SJCRH30 (cell line): ENCODE measurements around the gene HSD11B1L. TPM values are rescaled to one million over a fixed set of nuclear protein-coding genes. Genes with fewer than 3 reads are reported as not detected.
"Not testable (repeated sequence)": the region's sequence is repeated elsewhere in the genome, so short reads cannot be mapped to it uniquely, and the experiment has no call there.

Experiments used
- DNase-seq, 2 experiments: peaks; one replicate each; pipeline ENCODE4 v3.0.0-alpha.2; 2015 to 2020
- H3K27ac ChIP-seq: fragments of 250-450 bp; sonication (Bioruptor Pico); 2 replicates; pipeline ENCODE4 v1.5.1; 2020; ENCODE audit warnings: mild to moderate bottlenecking, moderate library complexity
- H3K27me3 ChIP-seq: fragments of 250-450 bp; sonication (Bioruptor Pico); 2 replicates; pipeline ENCODE4 v1.5.1; 2020; ENCODE audit warnings: mild to moderate bottlenecking, moderate library complexity
- H3K36me3 ChIP-seq: fragments of 250-450 bp; sonication (Bioruptor Pico); 2 replicates; pipeline ENCODE4 v1.5.1; 2020; ENCODE audit warnings: mild to moderate bottlenecking, moderate library complexity
- H3K4me1 ChIP-seq: fragments of 250-450 bp; sonication (Bioruptor Pico); 2 replicates; pipeline ENCODE4 v1.5.1; 2020; ENCODE audit warnings: mild to moderate bottlenecking, moderate library complexity
- H3K4me3 ChIP-seq: fragments of 250-450 bp; sonication (Bioruptor Pico); 2 replicates; pipeline ENCODE4 v1.5.1; 2020; ENCODE audit warnings: mild to moderate bottlenecking, moderate library complexity
- H3K9me3 ChIP-seq: fragments of 250-450 bp; sonication (Bioruptor Pico); replicated peaks from 2 replicates; pipeline ENCODE4 v1.5.1; 2020; ENCODE audit warnings: mild to moderate bottlenecking, moderate library complexity
- total RNA-seq: library from RNA; depleted of rRNA; stranded (reverse); fragments of >200 nt; shearing (Covaris generic); gene quantifications from 2 replicates; pipeline ENCODE4 v1.2.3, GENCODE V29; 2014

The HSD11B1L gene
- total RNA-seq, 1 experiment from 2014 or later = 1.3 TPM

GRCh38 chr19:5688262-5688881 is 7.5 kb downstream of the HSD11B1L start:
- H3K9me3 ChIP-seq, DNase-seq, H3K4me1 ChIP-seq, H3K27ac ChIP-seq, H3K4me3 ChIP-seq, H3K27me3 ChIP-seq: not testable (repeated sequence)
- peaks cover 30% of the 10 kb centered on the region for H3K36me3 ChIP-seq

GRCh38 chr19:5690125-5690954 is 9.5 kb downstream of the HSD11B1L start, which contains the start of gene RPL36:
Gene RPL36, plus strand, starts transcription at chr19:5690295. Its CDS starts 213 bp downstream, at chr19:5690508.
- peaks cover 15% of the 10 kb centered on the region for H3K4me1 ChIP-seq

GRCh38 chr19:5690955-5691821 is 10.4 kb downstream of the HSD11B1L start:
- Histone ChIP-seq H3K36me3 (peaks cover 53% of the 10 kb centered on the region), H3K9me3 (no peaks in the 10 kb centered on the region), H3K4me1 (peaks cover 18% of the 10 kb centered on the region), H3K27ac (peak overlapping the region; percentile 87; the same call in 1 of the 2 replicates), H3K4me3 (peak overlapping the region; percentile 95), H3K27me3 (no peaks in the 10 kb centered on the region)
- DNase-seq = no peak

More at GRCh38 chr19:5690125-5690954, 9.5 kb downstream of the HSD11B1L start, which contains the start of gene RPL36:
- Histone ChIP-seq H3K27ac (peak within 1 kb of the TSS; percentile 87), H3K4me3 (peak within 1 kb of the TSS; percentile 95), H3K36me3 (peaks cover 49% of the 10 kb centered on the region), H3K9me3 (no peaks in the 10 kb centered on the region), H3K27me3 (no peaks in the 10 kb centered on the region)
- DNase-seq = peak; percentile 96 to 97

GRCh38 chr19:5691822-5692722 is 11.2 kb downstream of the HSD11B1L start:
- H3K9me3 ChIP-seq = no peaks in the 10 kb centered on the region
- H3K4me3 ChIP-seq = peak overlapping the region; percentile 95
- H3K36me3 ChIP-seq = peaks cover 59% of the 10 kb centered on the region
- no peaks in the 10 kb centered on the region for H3K27me3 ChIP-seq
- DNase-seq = no peak
- peaks cover 18% of the 10 kb centered on the region for H3K4me1 ChIP-seq
- no peak overlapping the region for H3K27ac ChIP-seq

GRCh38 chr19:5692723-5693194 is 11.9 kb downstream of the HSD11B1L start:
- no peak for DNase-seq
- peaks cover 61% of the 10 kb centered on the region for H3K36me3 ChIP-seq

GRCh38 chr19:5693195-5694166 is 12.7 kb downstream of the HSD11B1L start:
- peaks cover 18% of the 10 kb centered on the region for H3K4me1 ChIP-seq
- no peaks in the 10 kb centered on the region for H3K27me3 ChIP-seq
- no peak overlapping the region for H3K4me3 ChIP-seq
- no peak overlapping the region for H3K27ac ChIP-seq
- H3K9me3 ChIP-seq = no peaks in the 10 kb centered on the region
- peaks cover 64% of the 10 kb centered on the region for H3K36me3 ChIP-seq
- DNase-seq = peak; percentile 67 to 71

More at GRCh38 chr19:5692723-5693194, 11.9 kb downstream of the HSD11B1L start:
- H3K27me3 ChIP-seq = no peaks in the 10 kb centered on the region
- H3K4me1 ChIP-seq = peaks cover 18% of the 10 kb centered on the region
- no peak overlapping the region for H3K27ac ChIP-seq
- H3K9me3 ChIP-seq = no peaks in the 10 kb centered on the region
- no peak overlapping the region for H3K4me3 ChIP-seq

- no peak overlapping the region for H3K27ac ChIP-seq
- H3K36me3 ChIP-seq = peaks cover 70% of the 10 kb centered on the region
- DNase-seq = no peak
- no peak overlapping the region for H3K4me3 ChIP-seq
- no peaks in the 10 kb centered on the region for H3K27me3 ChIP-seq
- peaks cover 18% of the 10 kb centered on the region for H3K4me1 ChIP-seq
- H3K9me3 ChIP-seq = no peaks in the 10 kb centered on the region
These were observed 13.5 kb downstream of the HSD11B1L start for GRCh38 chr19:5694167-5694955.

- no peaks in the 10 kb centered on the region for H3K9me3 ChIP-seq
- DNase-seq = no peak
- H3K4me1 ChIP-seq = peaks cover 18% of the 10 kb centered on the region
- peaks cover 77% of the 10 kb centered on the region for H3K36me3 ChIP-seq
- no peak overlapping the region for H3K4me3 ChIP-seq
- no peak overlapping the region for H3K27ac ChIP-seq
- no peaks in the 10 kb centered on the region for H3K27me3 ChIP-seq
These were observed 14.3 kb downstream of the HSD11B1L start for GRCh38 chr19:5694956-5695648.

- no peaks in the 10 kb centered on the region for H3K9me3 ChIP-seq
- H3K36me3 ChIP-seq = peaks cover 79% of the 10 kb centered on the region
- H3K4me1 ChIP-seq = peaks cover 18% of the 10 kb centered on the region
- H3K27ac ChIP-seq = no peak overlapping the region
- H3K4me3 ChIP-seq = no peak overlapping the region
- peak; percentile 74 to 77 for DNase-seq
- H3K27me3 ChIP-seq = no peaks in the 10 kb centered on the region
These were observed 14.9 kb downstream of the HSD11B1L start for GRCh38 chr19:5695649-5696195.

- H3K27me3 ChIP-seq = no peaks in the 10 kb centered on the region
- H3K4me3 ChIP-seq = no peak overlapping the region
- DNase-seq = no peak
- H3K4me1 ChIP-seq = peaks cover 18% of the 10 kb centered on the region
- H3K9me3 ChIP-seq = no peaks in the 10 kb centered on the region
- peaks cover 78% of the 10 kb centered on the region for H3K36me3 ChIP-seq
- H3K27ac ChIP-seq = no peak overlapping the region
These were observed 15.6 kb downstream of the HSD11B1L start for GRCh38 chr19:5696196-5697021.
